Activated naive CD4-positive, alpha-beta T cell treated with anti-CD3 and anti-CD28 coated beads, Interleukin-2, amount 10 ng/mL, durations not matched to agents 7 days and 5 days (primary cell): ENCODE measurements around the gene ZBTB43.
"Not testable (repeated sequence)": the region's sequence is repeated elsewhere in the genome, so short reads cannot be mapped to it uniquely, and the experiment has no call there.

Source experiments
- CTCF ChIA-PET: fragments of 350-600 bp; sonication (Branson Sonifier 250); formaldehyde crosslinking; loops from one replicate; lab custom pipeline; 2021; ENCODE audit warnings: antibody characterized with exemption; lab: Charles Lee
- DNase-seq: peaks from one replicate; pipeline ENCODE4 v3.0.0-alpha.2; 2020
- H3K27ac Mint-ChIP-seq: one replicate; pipeline ENCODE4 v1.8.0; 2021; ENCODE audit warnings: mild to moderate bottlenecking, moderate library complexity, mixed read lengths
- H3K27me3 Mint-ChIP-seq: one replicate; pipeline ENCODE4 v1.8.0; 2021; ENCODE audit warnings: mild to moderate bottlenecking, mixed read lengths
- H3K36me3 Mint-ChIP-seq: one replicate; pipeline ENCODE4 v1.8.0; 2021; ENCODE audit warnings: mixed read lengths
- H3K4me1 Mint-ChIP-seq: one replicate; pipeline ENCODE4 v1.8.0; 2021; ENCODE audit warnings: mixed read lengths
- H3K4me3 Mint-ChIP-seq: one replicate; pipeline ENCODE4 v1.8.0; 2021; ENCODE audit warnings: mild to moderate bottlenecking, moderate library complexity, mixed read lengths
- H3K9me3 Mint-ChIP-seq: one replicate; pipeline ENCODE4 v1.8.0; 2021; ENCODE audit warnings: mixed read lengths

Gene ZBTB43

GRCh38 chr9:126799034-126799433 is 5.8 kb upstream of the ZBTB43 start:
- no peak for DNase-seq
- Mint-ChIP-seq H3K9me3 (no peaks in the 10 kb centered on the region), H3K27me3 (peaks cover 8% of the 10 kb centered on the region), H3K4me3 (no peak overlapping the region), H3K4me1 (peaks cover 7% of the 10 kb centered on the region), H3K27ac (no peak overlapping the region), H3K36me3 (no peaks in the 10 kb centered on the region)
- CTCF ChIA-PET, result interaction anchor here (0.9 kb wide), 1 partner anchor 50 kb away, joined by 3 read pairs; no protein-coding TSS in a partner anchor

- peaks cover 31% of the 10 kb centered on the region for H3K4me1 Mint-ChIP-seq
- CTCF ChIA-PET, result interaction anchor here (1.3 kb wide), 1 partner anchor 99 kb away, joined by 3 read pairs; no protein-coding TSS in a partner anchor
Measured at GRCh38 chr9:126802318-126803059, 2.4 kb upstream of the ZBTB43 start.

GRCh38 chr9:126804198-126804695 is 593 bp upstream of the ZBTB43 start:
- Mint-ChIP-seq H3K27ac (peak overlapping the region; percentile 95), H3K9me3 (peaks cover 2% of the 10 kb centered on the region), H3K27me3 (peaks cover 5% of the 10 kb centered on the region), H3K4me1 (peaks cover 38% of the 10 kb centered on the region), H3K4me3 (peak overlapping the region; percentile 93), H3K36me3 (peaks cover 10% of the 10 kb centered on the region)
- CTCF ChIA-PET, result interaction anchor here (1.1 to 2.3 kb wide), 3 partner anchors 55 to 100 kb away, joined by 3 to 7 read pairs (median 7); partner anchors contain the start of gene ZBTB34
- DNase-seq, result no peak

More at GRCh38 chr9:126802318-126803059, 2.4 kb upstream of the ZBTB43 start:
- Mint-ChIP-seq H3K9me3 (peaks cover 2% of the 10 kb centered on the region), H3K36me3 (peaks cover 7% of the 10 kb centered on the region), H3K27me3 (peaks cover 5% of the 10 kb centered on the region), H3K27ac (no peak overlapping the region), H3K4me3 (no peak overlapping the region)
- no peak for DNase-seq

GRCh38 chr9:126805554-126806262 is 868 bp downstream of the ZBTB43 start:
- Mint-ChIP-seq H3K9me3 (peaks cover 2% of the 10 kb centered on the region), H3K27me3 (peaks cover 5% of the 10 kb centered on the region), H3K27ac (peak overlapping the region; percentile 95), H3K4me3 (peak overlapping the region; percentile 93), H3K36me3 (peaks cover 10% of the 10 kb centered on the region), H3K4me1 (peaks cover 38% of the 10 kb centered on the region)
- peak; percentile 86 for DNase-seq
- CTCF ChIA-PET, result interaction anchor here (0.9 to 2.3 kb wide), 4 partner anchors 50 to 102 kb away, joined by 3 to 7 read pairs (median 5); partner anchors contain the start of gene ZBTB34

- H3K27ac Mint-ChIP-seq, result peak overlapping the region; percentile 95
- CTCF ChIA-PET, result interaction anchor here (2.3 kb wide), 1 partner anchor 53 kb away, joined by 7 read pairs; the partner anchor contains the start of gene ZBTB34
- H3K4me1 Mint-ChIP-seq, result peaks cover 40% of the 10 kb centered on the region
- H3K36me3 Mint-ChIP-seq, result peaks cover 12% of the 10 kb centered on the region
- peak overlapping the region; percentile 93 for H3K4me3 Mint-ChIP-seq
- peaks cover 5% of the 10 kb centered on the region for H3K27me3 Mint-ChIP-seq
- no peak for DNase-seq
- peaks cover 2% of the 10 kb centered on the region for H3K9me3 Mint-ChIP-seq
Measured at GRCh38 chr9:126806336-126806735, 1.5 kb downstream of the ZBTB43 start.

- peaks cover 37% of the 10 kb centered on the region for H3K4me1 Mint-ChIP-seq
- H3K36me3 Mint-ChIP-seq, result peaks cover 30% of the 10 kb centered on the region
- no peak overlapping the region for H3K27ac Mint-ChIP-seq
- no peak for DNase-seq
- no peak overlapping the region for H3K4me3 Mint-ChIP-seq
- H3K9me3 Mint-ChIP-seq, result peaks cover 2% of the 10 kb centered on the region
- H3K27me3 Mint-ChIP-seq, result peaks cover 5% of the 10 kb centered on the region
- CTCF ChIA-PET, result no interaction called here
Measured at GRCh38 chr9:126809068-126809467, 4.2 kb downstream of the ZBTB43 start.

GRCh38 chr9:126810221-126810620 is 5.4 kb downstream of the ZBTB43 start:
- CTCF ChIA-PET, result not testable (repeated sequence)

GRCh38 chr9:126813072-126813471 is 8.2 kb downstream of the ZBTB43 start:
- CTCF ChIA-PET, result no interaction called here
- no peak for DNase-seq
- Mint-ChIP-seq H3K4me3 (no peak overlapping the region), H3K4me1 (peaks cover 4% of the 10 kb centered on the region), H3K9me3 (peaks cover 11% of the 10 kb centered on the region), H3K36me3 (peaks cover 54% of the 10 kb centered on the region), H3K27ac (no peak overlapping the region), H3K27me3 (no peaks in the 10 kb centered on the region)

More at GRCh38 chr9:126810221-126810620, 5.4 kb downstream of the ZBTB43 start:
- Mint-ChIP-seq H3K4me1 (peaks cover 28% of the 10 kb centered on the region), H3K36me3 (peaks cover 34% of the 10 kb centered on the region)
- H3K27me3 Mint-ChIP-seq, H3K27ac Mint-ChIP-seq, H3K4me3 Mint-ChIP-seq, H3K9me3 Mint-ChIP-seq, DNase-seq: not testable (repeated sequence)

- H3K9me3 Mint-ChIP-seq, result peaks cover 19% of the 10 kb centered on the region
- no peak overlapping the region for H3K27ac Mint-ChIP-seq
- H3K27me3 Mint-ChIP-seq, result no peaks in the 10 kb centered on the region
- no peak for DNase-seq
- CTCF ChIA-PET, result no interaction called here
- H3K4me3 Mint-ChIP-seq, result no peak overlapping the region
- peaks cover 63% of the 10 kb centered on the region for H3K36me3 Mint-ChIP-seq
- peaks cover 9% of the 10 kb centered on the region for H3K4me1 Mint-ChIP-seq
Measured at GRCh38 chr9:126814091-126814490, 9.3 kb downstream of the ZBTB43 start.

GRCh38 chr9:126817615-126818014 is 12.8 kb downstream of the ZBTB43 start:
- CTCF ChIA-PET, result interaction anchor here (0.5 kb wide), 1 partner anchor 116 kb away, joined by 3 read pairs; no protein-coding TSS in a partner anchor
- not testable (repeated sequence) for DNase-seq, H3K27ac Mint-ChIP-seq, H3K27me3 Mint-ChIP-seq, H3K4me3 Mint-ChIP-seq
- Mint-ChIP-seq H3K9me3 (peaks cover 27% of the 10 kb centered on the region), H3K4me1 (peaks cover 19% of the 10 kb centered on the region), H3K36me3 (peaks cover 71% of the 10 kb centered on the region)

GRCh38 chr9:126818482-126818881 is 13.6 kb downstream of the ZBTB43 start:
- DNase-seq, result no peak
- H3K27me3 Mint-ChIP-seq, result no peaks in the 10 kb centered on the region
- H3K9me3 Mint-ChIP-seq, result peaks cover 27% of the 10 kb centered on the region
- H3K4me1 Mint-ChIP-seq, result peaks cover 19% of the 10 kb centered on the region
- no peak overlapping the region for H3K27ac Mint-ChIP-seq
- CTCF ChIA-PET, result no interaction called here
- H3K36me3 Mint-ChIP-seq, result peaks cover 68% of the 10 kb centered on the region
- H3K4me3 Mint-ChIP-seq, result no peak overlapping the region

- peak overlapping the region; percentile 0 for H3K27ac Mint-ChIP-seq
- no peak overlapping the region for H3K4me3 Mint-ChIP-seq
Measured at GRCh38 chr9:126819482-126819881, 14.6 kb downstream of the ZBTB43 start.

GRCh38 chr9:126822278-126822677 is 17.4 kb downstream of the ZBTB43 start:
- CTCF ChIA-PET, result no interaction called here
- no peak for DNase-seq
- peaks cover 58% of the 10 kb centered on the region for H3K36me3 Mint-ChIP-seq
- no peaks in the 10 kb centered on the region for H3K27me3 Mint-ChIP-seq
- H3K4me1 Mint-ChIP-seq, result peaks cover 22% of the 10 kb centered on the region
- H3K9me3 Mint-ChIP-seq, result peaks cover 16% of the 10 kb centered on the region
- no peak overlapping the region for H3K27ac Mint-ChIP-seq
- H3K4me3 Mint-ChIP-seq, result no peak overlapping the region

More at GRCh38 chr9:126819482-126819881, 14.6 kb downstream of the ZBTB43 start:
- peaks cover 19% of the 10 kb centered on the region for H3K4me1 Mint-ChIP-seq
- peaks cover 68% of the 10 kb centered on the region for H3K36me3 Mint-ChIP-seq
- no peaks in the 10 kb centered on the region for H3K27me3 Mint-ChIP-seq
- CTCF ChIA-PET, result interaction anchor here (1.1 kb wide), 1 partner anchor 39 kb away, joined by 4 read pairs; no protein-coding TSS in a partner anchor
- H3K9me3 Mint-ChIP-seq, result peaks cover 27% of the 10 kb centered on the region
- no peak for DNase-seq

GRCh38 chr9:126822873-126823272 is 18.0 kb downstream of the ZBTB43 start:
- DNase-seq, result no peak
- Mint-ChIP-seq H3K4me1 (peaks cover 22% of the 10 kb centered on the region), H3K36me3 (peaks cover 54% of the 10 kb centered on the region), H3K27me3 (no peaks in the 10 kb centered on the region), H3K9me3 (peaks cover 16% of the 10 kb centered on the region), H3K4me3 (no peak overlapping the region), H3K27ac (no peak overlapping the region)
- CTCF ChIA-PET, result no interaction called here
